ENCODE data around the gene CDC20B.

DNA sequence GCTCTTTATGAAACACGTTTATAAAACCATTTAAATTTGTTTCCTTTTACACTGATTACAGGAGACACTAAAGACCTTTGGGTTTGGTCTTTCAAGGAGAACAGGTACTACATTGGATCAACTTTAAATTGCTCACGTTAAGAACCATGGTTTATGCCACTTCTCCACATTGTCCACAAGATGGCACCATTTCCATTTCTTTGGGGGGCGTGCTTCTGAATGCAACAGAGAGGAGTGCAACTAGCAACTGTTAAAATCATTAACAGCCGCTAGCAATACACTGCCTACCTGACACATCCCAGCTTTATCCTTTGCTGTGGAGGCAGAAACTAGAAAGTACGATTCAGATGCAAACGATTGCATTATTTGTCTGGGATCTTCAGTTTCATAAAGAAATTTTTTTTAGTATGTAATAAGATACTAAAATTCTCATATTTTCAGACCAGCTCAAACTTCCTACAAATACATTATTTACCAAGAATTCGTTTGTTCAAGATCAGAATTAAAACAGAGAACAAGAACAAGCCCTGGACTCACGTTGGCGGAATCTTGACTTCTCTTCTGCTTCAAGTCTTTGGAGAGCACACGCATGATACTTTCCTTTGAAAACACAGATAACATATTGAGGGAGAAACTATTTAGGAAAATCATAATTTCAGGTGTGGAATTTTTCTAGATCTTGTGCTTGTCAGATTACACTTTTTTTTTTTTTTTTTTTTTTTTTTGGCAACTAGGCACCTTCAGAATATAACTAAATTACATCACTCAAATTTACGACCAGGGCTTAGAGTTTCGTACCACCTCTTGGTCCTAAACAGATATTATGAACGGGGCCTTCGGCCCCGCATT, 702 bp downstream of the CDC20B start:
- peak; percentile 8 for TF ChIP-seq POLR2AphosphoS5 (IDR thresholded peaks at IDR 0.05)
- TF ChIP-seq POLR2A (IDR thresholded peaks at IDR 0.05) = no peak
- TF ChIP-seq EP300 (IDR thresholded peaks at IDR 0.05) = no peak
- peak; percentile 70 to 85 (median 80) for TF ChIP-seq CTCF (IDR thresholded peaks at IDR 0.05)
